T-helper 22 cell (primary cell): ENCODE data around the gene SLC6A20.

Experiments
- DNase-seq: peaks from one replicate; pipeline ENCODE4 v3.0.0-alpha.2; 2020; ENCODE audit warnings: low read depth

SLC6A20 gene

GRCh38 chr3:45802146-45802545 is 5.8 kb upstream of the SLC6A20 start:
- DNase-seq, result no peak

GRCh38 chr3:45800611-45801010 is 4.3 kb upstream of the SLC6A20 start:
- DNase-seq, result no peak

GRCh38 chr3:45799586-45799985 is 3.2 kb upstream of the SLC6A20 start:
- DNase-seq, result no peak

GRCh38 chr3:45798034-45798433 is 1.7 kb upstream of the SLC6A20 start:
- no peak for DNase-seq

GRCh38 chr3:45796902-45797637 is 734 bp upstream of the SLC6A20 start:
- DNase-seq, result no peak

GRCh38 chr3:45795509-45795881 is 841 bp downstream of the SLC6A20 start:
- no peak for DNase-seq

- no peak for DNase-seq
Measured at GRCh38 chr3:45794660-45795059, 1.7 kb downstream of the SLC6A20 start.

- DNase-seq, result no peak
Measured at GRCh38 chr3:45794177-45794560, 2.2 kb downstream of the SLC6A20 start.

GRCh38 chr3:45793482-45794176 is 2.7 kb downstream of the SLC6A20 start:
- no peak for DNase-seq

GRCh38 chr3:45792516-45793172 is 3.7 kb downstream of the SLC6A20 start:
- DNase-seq, result no peak

- DNase-seq, result no peak
Measured at GRCh38 chr3:45792036-45792435, 4.3 kb downstream of the SLC6A20 start.

- DNase-seq, result no peak
Measured at GRCh38 chr3:45790596-45790995, 5.7 kb downstream of the SLC6A20 start.

- DNase-seq, result no peak
Measured at GRCh38 chr3:45789235-45789812, 7.0 kb downstream of the SLC6A20 start.

- DNase-seq, result no peak
Measured at GRCh38 chr3:45787551-45787950, 8.8 kb downstream of the SLC6A20 start.

GRCh38 chr3:45786801-45787495 is 9.4 kb downstream of the SLC6A20 start:
- DNase-seq, result no peak

- no peak for DNase-seq
Measured at GRCh38 chr3:45785605-45786150, 10.7 kb downstream of the SLC6A20 start.

GRCh38 chr3:45783667-45784066 is 12.7 kb downstream of the SLC6A20 start:
- no peak for DNase-seq

GRCh38 chr3:45782381-45782780 is 14.0 kb downstream of the SLC6A20 start:
- no peak for DNase-seq

- DNase-seq, result no peak
Measured at GRCh38 chr3:45781841-45782240, 14.5 kb downstream of the SLC6A20 start.

- DNase-seq, result no peak
Measured at GRCh38 chr3:45781271-45781670, 15.1 kb downstream of the SLC6A20 start.

- no peak for DNase-seq
Measured at GRCh38 chr3:45779746-45780735, 16.3 kb downstream of the SLC6A20 start.
